Measurements from ENCODE around the gene FAM240B. TPM values are rescaled to one million over a fixed set of nuclear protein-coding genes. Genes with fewer than 3 reads are reported as not detected.

FAM240B gene
- total RNA-seq, 4 donors from 2014 or later: not detected

DNA sequence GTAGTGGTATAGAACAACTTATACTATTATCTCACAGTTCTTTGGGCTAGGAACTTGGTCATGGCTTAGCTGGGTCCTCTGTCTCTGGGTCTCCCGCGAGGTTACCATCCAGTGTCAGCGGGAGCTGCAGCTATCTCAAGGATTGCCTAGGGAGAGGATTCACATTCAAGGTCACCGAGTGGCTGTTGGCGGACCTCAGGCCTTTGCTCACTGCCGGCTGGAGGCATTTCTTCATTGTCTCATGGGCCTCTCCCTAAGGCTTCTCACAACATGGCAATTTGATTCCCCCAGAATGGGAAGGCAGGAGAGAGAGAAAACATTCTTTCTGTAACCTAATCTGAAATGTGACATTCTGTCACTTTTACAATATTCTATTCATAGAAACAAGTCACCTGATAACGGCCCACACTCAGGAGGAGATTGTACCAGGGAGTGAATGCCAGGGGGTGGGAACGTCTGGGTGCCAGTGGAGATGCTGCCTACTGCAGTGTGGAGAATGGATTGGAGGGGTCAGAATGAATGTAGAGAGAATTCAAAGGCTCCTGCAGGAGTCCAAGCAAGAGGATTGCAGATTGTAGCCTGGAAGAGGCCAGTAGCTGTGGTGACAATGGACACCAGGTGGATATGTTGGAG lies 70.1 kb downstream of the FAM240B start:
- Histone ChIP-seq H3K27me3 (no peaks in the 10 kb centered on the region), H3K9me3 (no peaks in the 10 kb centered on the region), H3K4me1 (no peaks in the 10 kb centered on the region), H3K4me3 (no peak overlapping the region), H3K27ac (no peak overlapping the region), H3K36me3 (no peaks in the 10 kb centered on the region)
- no peak for TF ChIP-seq POLR2A (IDR thresholded peaks at IDR 0.05)
- no peak for TF ChIP-seq CTCF (IDR thresholded peaks at IDR 0.05)
- no peak for DNase-seq

DNA sequence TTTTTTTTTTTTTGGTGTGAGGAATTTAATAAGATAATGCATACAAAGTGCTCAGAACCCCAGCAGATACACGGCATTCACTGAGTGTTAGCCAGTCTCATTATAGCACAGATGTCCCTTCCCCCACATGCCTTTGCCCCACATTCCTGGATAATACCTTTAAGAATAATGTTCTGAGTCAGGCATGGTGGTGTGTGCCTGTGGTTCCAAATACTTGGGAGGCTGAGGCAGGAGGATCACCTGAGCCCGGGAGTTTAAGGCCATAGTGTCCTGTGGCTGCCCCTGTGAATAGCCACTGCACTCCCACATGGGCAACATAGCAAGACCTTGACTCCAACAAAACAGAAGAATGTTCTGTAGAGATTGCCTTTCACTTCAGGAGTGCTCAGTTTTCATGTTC lies 75.3 kb downstream of the FAM240B start:
- no peaks in the 10 kb centered on the region for H3K4me1 ChIP-seq
- H3K27me3 ChIP-seq: no peaks in the 10 kb centered on the region
- H3K4me3 ChIP-seq: no peak overlapping the region
- no peaks in the 10 kb centered on the region for H3K9me3 ChIP-seq
- no peak overlapping the region for H3K27ac ChIP-seq
- no peak for DNase-seq
- no peak for TF ChIP-seq POLR2A (IDR thresholded peaks at IDR 0.05)
- TF ChIP-seq CTCF (IDR thresholded peaks at IDR 0.05): no peak
- H3K36me3 ChIP-seq: no peaks in the 10 kb centered on the region

Small RNA genes lying within 50 kb of the gene (small RNA-seq; reads per million reads assigned to genes)
- 0 reads per million in 2 donors for gene RNU6-765P

Other genes with a start within 250 kb of the FAM240B start
- gene ANKRD18A, start 99.5 kb downstream of the FAM240B start, total RNA-seq: 10 to 100 TPM in 2 of 4 donors, 1 to 10 TPM in 2; 6.7 to 18.1 (median 11.9) TPM